Activated T-cell treated with anti-CD3 and anti-CD28 coated beads for 4 hours (primary cell): ENCODE measurements around the gene NKX1-1.
"Not testable (repeated sequence)": the region's sequence is repeated elsewhere in the genome, so short reads cannot be mapped to it uniquely, and the experiment has no call there.

Experiments used
- DNase-seq: peaks from one replicate; pipeline ENCODE4 v3.0.0-alpha.2; 2020

NKX1-1 gene

GRCh38 chr4:1403591-1404572, 2.4 kb downstream of the NKX1-1 start:
- DNase-seq = no peak

- DNase-seq = no peak
Measured at GRCh38 chr4:1403177-1403583, 3.1 kb downstream of the NKX1-1 start.

- DNase-seq = no peak
Measured at GRCh38 chr4:1402516-1403091, 3.6 kb downstream of the NKX1-1 start.

- DNase-seq = no peak
Measured at GRCh38 chr4:1402021-1402515, 4.2 kb downstream of the NKX1-1 start.

GRCh38 chr4:1401409-1402020, 4.7 kb downstream of the NKX1-1 start:
- DNase-seq = no peak

- no peak for DNase-seq
Measured at GRCh38 chr4:1400831-1401408, 5.3 kb downstream of the NKX1-1 start.

GRCh38 chr4:1400191-1400805, 5.9 kb downstream of the NKX1-1 start:
- DNase-seq = no peak

GRCh38 chr4:1399508-1400190, 6.6 kb downstream of the NKX1-1 start:
- no peak for DNase-seq

GRCh38 chr4:1398681-1399507, 7.3 kb downstream of the NKX1-1 start:
- DNase-seq = no peak

GRCh38 chr4:1396806-1397455, 9.3 kb downstream of the NKX1-1 start:
- no peak for DNase-seq

- DNase-seq = no peak
Measured at GRCh38 chr4:1395941-1396805, 10.1 kb downstream of the NKX1-1 start.

- DNase-seq = not testable (repeated sequence)
Measured at GRCh38 chr4:1395389-1395820, 10.8 kb downstream of the NKX1-1 start.

GRCh38 chr4:1394554-1395388, 11.5 kb downstream of the NKX1-1 start:
- DNase-seq = not testable (repeated sequence)

- no peak for DNase-seq
Measured at GRCh38 chr4:1393866-1394265, 12.4 kb downstream of the NKX1-1 start.

GRCh38 chr4:1393363-1393762, 12.9 kb downstream of the NKX1-1 start:
- DNase-seq = not testable (repeated sequence)

GRCh38 chr4:1385373-1386340, 20.6 kb downstream of the NKX1-1 start:
- no peak for DNase-seq

- DNase-seq = no peak
Measured at GRCh38 chr4:1384675-1385372, 21.4 kb downstream of the NKX1-1 start.
